T-helper 2 cell treated with Interferon-gamma antibody and Interleukin-4, amounts not matched to agents 100 ng/mL and 5 ng/mL, for 36 hours (primary cell): Measurements from ENCODE around the gene C6orf141. TPM values are rescaled to one million over a fixed set of nuclear protein-coding genes. Genes with fewer than 3 reads are reported as not detected.
"Not testable (repeated sequence)": the region's sequence is repeated elsewhere in the genome, so short reads cannot be mapped to it uniquely, and the experiment has no call there.

Source experiments
- intact Hi-C: fragments of 100-400 bp; cut with micrococcal nuclease; formaldehyde crosslinking; loops from one replicate; pipeline ENCODE4 v1.15.1; 2023
- total RNA-seq: library from RNA; stranded (reverse); gene quantifications from 2 replicates; pipeline ENCODE4 v1.2.3, GENCODE V29; 2022

The C6orf141 gene
- total RNA-seq, 1 donor from 2014 or later, result 0.55 TPM

DNA sequence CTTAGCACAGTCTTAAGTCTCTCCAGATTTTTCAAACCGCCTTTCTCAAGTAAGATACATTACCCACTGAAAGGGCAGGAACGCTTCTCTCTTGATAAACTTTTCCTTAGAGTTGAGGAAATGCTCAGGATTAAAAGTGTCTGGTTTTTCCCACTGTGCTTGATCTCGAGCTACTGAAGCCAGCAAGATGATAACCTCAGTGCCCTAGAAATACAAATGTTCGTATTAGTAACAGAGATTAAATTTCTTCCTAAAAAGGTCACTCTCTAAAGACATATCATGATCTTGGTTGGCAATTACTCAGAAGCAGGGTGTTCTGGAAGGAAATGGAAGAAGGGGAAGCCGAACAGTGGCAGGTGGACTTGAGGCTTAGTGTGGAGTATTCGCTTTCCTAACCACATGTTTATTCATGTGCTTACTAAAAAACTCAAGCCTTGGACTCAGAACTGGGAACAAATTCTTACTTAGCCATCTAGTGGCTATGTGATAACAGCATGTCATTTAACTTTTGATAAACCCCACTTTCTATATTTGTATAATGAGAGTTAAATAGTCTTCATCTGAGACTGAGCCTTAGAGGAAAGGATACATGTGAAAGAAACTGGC, 20.1 kb downstream of the C6orf141 start:
- intact Hi-C loops, result no loop called here

DNA sequence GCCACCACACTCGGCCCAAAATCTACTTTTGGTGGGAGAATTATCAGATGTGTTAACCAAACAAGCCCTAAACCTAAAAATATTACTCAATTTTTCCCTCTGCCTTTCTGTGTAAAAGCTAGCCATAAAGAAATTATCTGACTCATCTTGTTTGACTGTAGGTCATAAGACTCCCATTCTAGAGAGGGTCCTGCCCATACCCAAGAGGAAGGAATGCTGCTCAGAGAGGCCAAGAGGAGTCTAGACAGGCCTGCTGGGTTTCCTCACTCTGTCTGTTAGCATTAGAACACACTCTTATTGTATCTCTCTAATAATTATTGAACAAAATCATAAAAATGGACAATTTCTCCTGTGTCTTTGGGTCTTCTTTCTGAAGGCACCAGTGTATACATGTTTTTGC, 26.1 kb downstream of the C6orf141 start:
- intact Hi-C loops, result no loop called here

DNA sequence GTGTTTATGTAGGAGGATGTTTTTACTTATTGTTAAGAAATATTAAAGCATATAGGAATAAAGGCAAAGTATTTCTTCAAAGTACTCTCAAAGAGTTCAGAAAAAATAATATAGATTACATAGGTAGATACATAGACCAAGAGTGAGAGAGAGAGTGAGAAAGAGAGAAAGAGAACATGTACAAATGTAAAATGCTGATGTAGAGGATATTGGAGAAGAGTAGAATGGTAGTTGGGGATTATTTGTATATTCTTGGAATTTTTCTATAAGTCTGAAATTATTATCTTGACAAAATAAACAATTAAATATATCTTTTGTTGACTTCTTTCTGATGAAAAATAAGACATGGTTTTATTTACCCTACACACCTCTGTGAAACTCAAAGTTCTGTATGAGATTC, 29.2 kb downstream of the C6orf141 start:
- intact Hi-C loops, result no loop called here

DNA sequence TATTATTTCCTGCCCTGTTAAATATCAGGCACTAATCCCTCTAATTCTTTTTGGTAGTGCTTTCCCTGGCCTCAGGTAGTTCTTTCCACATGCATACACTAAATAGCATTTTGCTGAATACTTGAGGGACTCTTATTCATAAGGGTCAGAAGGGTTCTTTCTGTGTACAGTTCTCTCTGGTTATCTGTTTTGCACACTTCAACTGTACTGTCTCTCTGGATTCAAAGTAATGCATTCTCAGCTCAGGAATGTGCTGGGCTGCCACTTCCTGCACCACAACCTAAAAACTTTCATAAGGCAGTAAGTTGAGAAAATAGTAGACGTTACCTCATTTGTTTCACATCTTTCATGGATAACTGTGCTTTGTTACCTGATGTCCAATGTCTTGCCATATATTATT, 32.1 kb downstream of the C6orf141 start:
- intact Hi-C loops, result no loop called here

DNA sequence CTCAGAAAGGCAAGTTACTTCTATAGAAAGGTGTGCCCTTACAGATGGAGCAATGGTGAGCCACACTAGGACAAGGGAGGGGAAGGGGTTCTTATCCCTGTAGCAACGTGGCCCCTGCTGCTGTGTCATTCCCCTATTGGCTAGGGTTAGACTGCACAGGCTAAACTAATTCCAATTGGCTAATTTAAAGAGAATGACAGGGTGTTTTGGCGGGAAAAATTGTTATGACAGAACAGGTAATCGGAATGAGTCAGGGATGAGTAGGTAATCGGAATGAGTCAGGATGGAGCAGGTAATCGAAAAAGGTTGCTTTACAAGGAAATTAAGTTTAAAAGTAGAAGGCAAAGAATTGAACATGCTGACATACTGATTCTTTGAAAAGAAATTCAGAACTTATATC, 36.8 kb downstream of the C6orf141 start:
- intact Hi-C loops, result not testable (repeated sequence)

Other genes with a start within 250 kb of the C6orf141 start
- gene MMUT, start 87.4 kb upstream of the C6orf141 start, total RNA-seq, result 16.5 and 16.9 TPM in 2 replicates
- gene CENPQ, start 87.3 kb upstream of the C6orf141 start, total RNA-seq, result 14.3 and 15.3 TPM in 2 replicates
- gene GLYATL3, start 50.7 kb upstream of the C6orf141 start, total RNA-seq, result not detected in 2 replicates
- not detected in 2 replicates for gene RHAG, start 86.2 kb downstream of the C6orf141 start, total RNA-seq
- not detected in 2 replicates for gene CRISP2, start 162.9 kb downstream of the C6orf141 start, total RNA-seq
- not detected in 2 replicates for gene CRISP3, start 193.7 kb downstream of the C6orf141 start, total RNA-seq
- not detected in 2 replicates for gene PGK2, start 236.6 kb downstream of the C6orf141 start, total RNA-seq